GM21576 (cell line): Measurements from ENCODE around the gene TMEM117.
"Not testable (repeated sequence)": the region's sequence is repeated elsewhere in the genome, so short reads cannot be mapped to it uniquely, and the experiment has no call there.

Source experiments
- ATAC-seq: cut with Tn5 transposase; IDR thresholded peaks from one replicate; pipeline ENCODE4 v1.9.1; 2021; ENCODE audit warnings: mild to moderate bottlenecking, moderate library complexity; ENCODE audit not compliant: unreplicated experiment

The TMEM117 gene

DNA sequence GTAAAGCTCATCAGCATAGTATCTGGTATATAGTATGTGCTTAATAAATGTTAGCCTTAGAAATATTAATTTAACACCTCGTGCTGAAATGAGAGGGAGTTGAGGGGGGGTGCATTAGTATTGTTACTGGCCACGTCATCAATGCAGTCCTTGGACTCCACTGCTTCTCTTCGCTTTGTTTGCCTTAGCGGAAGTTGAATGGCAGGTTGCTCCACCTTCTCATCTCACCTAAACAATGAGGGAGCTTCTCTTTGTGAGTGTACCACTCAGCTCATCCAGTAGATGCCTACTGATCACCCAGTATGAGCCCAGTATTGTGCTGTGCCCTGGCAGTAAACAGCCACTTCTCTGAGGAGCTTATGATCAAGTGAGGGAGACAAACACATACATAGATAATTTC lies 4.5 kb downstream of the TMEM117 start:
- no peak for ATAC-seq

GRCh38 chr12:43841253-43841652 lies 5.4 kb downstream of the TMEM117 start:
- ATAC-seq, result no peak

GRCh38 chr12:43842259-43842658 lies 6.4 kb downstream of the TMEM117 start:
- ATAC-seq, result no peak

DNA sequence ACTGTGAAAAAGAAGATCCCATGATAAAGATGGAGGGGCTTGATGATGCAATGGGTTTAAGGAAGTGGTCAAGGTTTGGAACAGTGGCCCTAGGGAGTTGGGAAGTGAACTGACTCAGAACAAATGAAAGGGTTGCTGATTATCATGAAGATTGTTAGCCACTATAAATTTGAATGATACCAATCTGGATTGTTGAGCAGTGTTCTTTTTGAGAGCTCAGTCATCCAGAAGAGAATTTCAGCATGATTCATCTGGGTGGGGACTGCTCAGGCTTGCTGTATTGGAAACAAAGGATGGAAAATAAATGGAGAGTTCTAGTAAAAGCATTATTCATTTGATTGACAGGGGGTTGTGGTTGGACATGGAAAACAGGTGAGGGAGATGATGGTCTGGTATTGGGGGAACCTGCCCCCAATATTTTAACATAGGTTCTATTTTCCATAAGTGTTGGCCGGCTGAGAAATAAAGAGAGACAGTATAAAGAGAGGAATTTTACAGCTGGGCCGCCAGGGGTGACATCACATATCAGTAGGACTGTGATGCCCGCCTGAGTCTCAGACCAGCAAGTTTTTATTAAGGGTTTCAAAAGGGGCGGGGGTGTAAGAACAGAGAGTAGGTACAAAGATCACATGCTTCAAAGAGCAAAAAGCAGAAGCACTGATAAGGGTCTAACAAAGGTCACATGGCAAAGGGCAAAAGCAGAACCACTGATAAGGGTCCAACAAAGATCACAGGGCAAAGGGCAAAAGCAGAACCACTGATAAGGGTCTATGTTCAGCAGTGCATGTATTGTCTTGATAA lies 11.7 kb downstream of the TMEM117 start:
- not testable (repeated sequence) for ATAC-seq

- no peak for ATAC-seq
Observed at GRCh38 chr12:43848226-43848507, 12.3 kb downstream of the TMEM117 start.

GRCh38 chr12:43848786-43849185 lies 12.9 kb downstream of the TMEM117 start:
- no peak for ATAC-seq

GRCh38 chr12:43852744-43853143 lies 16.9 kb downstream of the TMEM117 start:
- no peak for ATAC-seq

DNA sequence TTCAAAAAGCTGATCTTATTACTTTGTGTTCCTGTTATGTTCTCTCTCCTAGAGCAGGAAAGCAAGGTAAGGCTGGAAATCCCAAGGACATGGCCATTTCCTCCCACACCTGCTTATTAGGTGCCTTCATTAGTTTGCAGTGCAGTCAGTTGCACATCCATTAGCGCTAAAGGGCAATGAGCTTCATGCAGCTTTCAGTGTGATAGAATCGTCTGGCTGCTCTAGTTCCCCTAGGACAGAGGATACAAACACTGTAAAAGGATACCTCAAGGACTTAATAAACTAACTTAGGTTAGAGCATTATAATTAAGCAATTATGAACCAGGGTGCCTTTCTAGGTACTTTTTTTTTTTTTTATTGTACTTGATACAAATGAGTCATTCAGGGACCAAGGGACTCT lies 21.1 kb downstream of the TMEM117 start:
- no peak for ATAC-seq

- ATAC-seq, result no peak
Observed at GRCh38 chr12:43858096-43858495, 22.2 kb downstream of the TMEM117 start.

DNA sequence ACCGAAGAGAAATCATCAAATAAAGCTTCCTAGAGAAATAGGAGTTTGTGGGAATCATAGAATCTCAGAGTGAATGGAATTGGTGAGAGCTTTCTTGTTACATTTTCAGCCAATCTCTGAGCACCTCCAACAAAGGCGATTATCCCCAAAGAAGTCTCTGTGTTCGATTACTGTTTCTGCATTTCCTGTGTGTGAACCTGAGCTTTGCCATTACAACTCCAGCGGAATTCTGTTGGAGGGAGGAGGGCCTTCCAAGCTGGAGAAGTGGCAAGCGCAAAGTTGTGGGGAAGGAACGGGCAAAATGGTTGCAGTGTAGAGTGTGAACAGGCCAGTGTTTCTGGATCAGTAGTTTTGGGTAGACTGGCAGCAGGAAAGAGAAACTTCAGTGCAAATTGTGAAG lies 23.1 kb downstream of the TMEM117 start:
- no peak for ATAC-seq

- ATAC-seq, result no peak
Observed at GRCh38 chr12:43861015-43861839, 25.3 kb downstream of the TMEM117 start.

GRCh38 chr12:43861840-43862150 lies 25.9 kb downstream of the TMEM117 start:
- ATAC-seq, result no peak

DNA sequence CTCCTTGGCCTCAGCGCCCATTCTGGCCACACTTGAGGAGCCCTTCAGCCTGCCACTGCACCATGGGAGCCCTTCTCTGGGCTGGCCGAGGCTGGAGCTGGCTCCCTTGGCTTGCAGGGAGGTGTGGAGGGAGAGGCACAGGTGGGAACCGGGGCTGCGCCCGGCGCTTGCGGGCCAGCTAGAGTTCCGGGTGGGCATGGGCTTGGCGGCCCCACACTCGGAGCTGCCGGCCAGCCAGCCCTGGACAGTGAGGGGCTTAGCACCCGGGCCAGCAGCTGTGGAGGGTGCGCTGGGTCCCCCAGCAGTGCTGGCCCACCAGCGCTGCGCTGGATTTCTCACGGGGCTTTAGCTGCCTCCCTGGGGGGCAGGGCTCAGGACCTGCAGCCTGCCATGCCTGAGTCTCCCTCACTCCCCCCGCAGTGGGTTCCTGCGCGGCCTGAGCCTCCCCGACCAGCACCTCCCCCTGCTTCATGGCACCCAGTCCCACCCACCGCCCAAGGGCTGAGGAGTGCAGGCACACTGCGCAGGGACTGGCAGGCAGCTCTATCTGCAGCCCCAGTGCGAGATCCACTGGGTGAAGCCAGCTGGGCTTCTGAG lies 28.0 kb downstream of the TMEM117 start:
- no peak for ATAC-seq

GRCh38 chr12:43864557-43864956 lies 28.7 kb downstream of the TMEM117 start:
- not testable (repeated sequence) for ATAC-seq

DNA sequence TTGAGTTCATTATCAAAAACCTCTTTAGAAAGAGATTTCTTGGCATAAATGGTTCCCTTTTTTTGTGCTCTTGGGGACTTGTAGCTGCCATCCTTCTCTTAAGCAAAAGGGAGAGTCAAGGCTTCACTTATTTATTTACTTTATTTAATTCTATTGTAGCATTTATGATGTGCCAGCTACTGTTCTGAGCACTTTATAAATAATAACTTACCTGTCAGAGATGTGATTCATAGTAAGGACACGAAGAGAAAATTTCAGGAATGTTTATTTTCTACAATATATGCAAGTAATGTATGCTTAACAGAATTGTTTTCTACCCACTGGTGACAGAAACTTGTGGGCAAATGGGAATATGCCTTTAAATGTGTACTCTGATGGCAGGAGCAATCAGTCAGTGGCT lies 33.3 kb downstream of the TMEM117 start:
- no peak for ATAC-seq

DNA sequence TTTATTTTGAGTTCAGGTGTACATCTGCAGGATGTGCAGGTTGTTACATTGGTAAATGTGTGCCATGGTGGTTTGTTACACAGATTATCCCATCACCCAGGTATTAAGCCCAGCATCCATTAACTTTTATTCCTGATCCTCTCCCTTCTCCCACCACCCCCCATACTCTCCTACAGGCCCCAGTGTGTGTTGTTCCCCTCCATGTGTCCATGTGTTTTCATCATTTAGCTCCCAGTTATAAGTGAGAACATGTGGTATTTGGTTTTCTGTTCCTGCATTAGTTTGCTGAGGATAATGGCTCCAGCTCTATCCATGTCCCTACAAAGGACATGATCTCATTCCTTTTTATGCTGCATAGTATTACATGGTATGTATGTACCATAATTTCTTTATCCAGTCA lies 33.9 kb downstream of the TMEM117 start:
- ATAC-seq, result not testable (repeated sequence)

DNA sequence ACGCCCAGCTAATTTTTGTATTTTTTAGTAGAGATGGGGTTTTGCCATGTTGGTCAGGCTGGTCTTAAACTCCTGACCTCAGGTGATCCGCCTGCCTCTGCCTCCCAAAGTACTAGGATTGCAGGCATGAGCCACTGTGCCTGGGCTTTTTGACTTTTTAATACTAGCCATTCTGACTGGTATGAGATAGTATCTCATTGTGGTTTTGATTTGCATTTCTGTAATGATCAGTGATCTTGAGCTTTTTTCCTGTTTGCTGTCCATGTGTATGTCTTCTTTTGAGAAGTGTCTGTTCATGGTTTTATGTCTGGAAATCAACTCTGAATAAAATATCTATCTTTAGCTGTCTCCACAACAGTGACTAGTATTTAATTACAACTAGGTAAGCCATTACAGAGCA lies 35.4 kb downstream of the TMEM117 start:
- not testable (repeated sequence) for ATAC-seq

- no peak for ATAC-seq
Observed at GRCh38 chr12:43872396-43872795, 36.5 kb downstream of the TMEM117 start.

DNA sequence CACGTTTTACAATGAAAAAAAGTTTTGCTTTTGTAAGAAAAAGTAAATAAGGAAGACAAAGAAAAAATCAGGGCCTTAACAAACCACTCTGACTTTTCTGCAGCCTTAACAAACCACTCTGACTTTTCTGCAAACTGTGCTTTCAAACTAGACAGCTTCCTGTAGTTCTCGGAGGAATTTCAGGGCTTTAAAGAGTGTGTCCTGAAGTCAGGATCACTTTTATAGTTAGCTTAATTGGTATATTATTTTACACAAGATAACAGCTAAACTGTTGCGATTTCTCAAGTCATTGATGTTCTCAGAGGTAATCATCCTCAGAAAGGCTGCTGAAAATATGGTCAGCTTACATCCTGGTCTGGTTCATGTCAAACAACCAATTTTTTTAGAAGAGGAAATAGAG lies 42.2 kb downstream of the TMEM117 start:
- no peak for ATAC-seq

DNA sequence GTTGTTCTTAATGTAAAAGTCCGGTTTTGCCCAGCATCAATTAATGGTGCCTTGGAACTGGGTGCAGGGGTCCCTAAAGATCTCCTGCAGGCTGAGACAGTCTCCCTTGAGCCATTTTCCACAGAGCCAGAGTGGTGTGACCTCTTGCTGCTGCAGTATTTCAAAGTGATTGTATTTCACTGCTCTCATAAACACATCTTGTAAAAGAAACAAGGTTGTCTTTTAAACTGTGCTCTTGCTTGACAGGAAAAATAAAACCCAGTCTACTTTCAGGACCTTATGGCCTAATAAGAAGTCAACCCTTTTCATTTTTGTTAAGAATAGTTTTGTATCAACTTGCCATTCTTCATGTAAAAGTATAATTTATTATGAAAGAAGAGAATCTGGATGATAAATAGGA lies 44.7 kb downstream of the TMEM117 start:
- ATAC-seq, result no peak

DNA sequence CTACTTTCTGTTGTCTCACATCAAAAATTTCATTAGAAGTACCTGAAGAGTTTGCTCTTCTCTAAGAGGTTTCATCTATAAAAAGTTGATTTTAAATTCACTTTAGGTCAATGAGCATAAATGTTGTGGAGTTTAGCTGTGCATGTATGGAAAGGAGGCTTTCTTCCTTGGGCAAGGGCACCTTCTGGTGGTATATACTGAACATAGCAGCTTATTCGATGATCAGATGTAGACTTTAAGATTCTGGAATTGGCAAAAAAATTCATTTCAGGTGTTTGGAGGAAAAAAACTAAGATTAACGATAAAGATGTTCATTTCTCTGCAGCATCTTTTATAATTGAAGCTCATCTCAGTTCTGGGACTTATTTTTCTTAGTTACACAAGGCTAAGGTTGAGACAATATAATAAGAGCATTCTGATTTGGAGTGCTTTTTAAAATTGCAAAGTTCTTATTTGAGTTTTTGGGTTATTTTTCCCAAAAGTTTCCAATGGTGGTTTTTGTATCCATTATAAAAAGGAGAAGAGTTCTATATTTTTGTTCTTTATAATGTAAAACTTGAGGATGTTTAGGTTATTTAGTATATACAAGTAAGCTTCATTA lies 46.8 kb downstream of the TMEM117 start:
- ATAC-seq, result peak; percentile 93

DNA sequence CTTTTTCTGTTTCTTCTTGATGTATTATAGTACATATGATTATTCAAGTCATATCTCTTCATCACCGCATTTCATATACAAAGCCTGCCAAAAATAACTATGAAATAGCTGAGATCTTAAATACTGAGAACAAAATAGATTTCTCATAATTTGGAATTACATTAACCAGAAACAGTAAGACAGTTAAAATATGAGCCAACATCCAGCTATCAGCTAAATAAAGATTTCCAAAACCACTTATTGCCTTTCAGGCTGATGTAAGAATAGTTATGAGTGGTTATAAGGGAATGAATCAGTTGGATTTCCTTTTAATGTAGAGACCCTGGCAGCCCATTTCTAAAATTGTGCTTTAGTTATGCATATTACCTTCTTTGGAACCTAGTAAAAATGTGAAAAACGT lies 47.4 kb downstream of the TMEM117 start:
- no peak for ATAC-seq
